ENCODE results near the gene SPATA17. TPM values are rescaled to one million over a fixed set of nuclear protein-coding genes. Genes with fewer than 3 reads are reported as not detected.

SPATA17 gene
- total and polyA plus RNA-seq, 2 of the 8 experiments (the other 6 are each of a cell fraction or from before 2014, with no cell fraction given): 0.17 to 0.48 TPM

DNA sequence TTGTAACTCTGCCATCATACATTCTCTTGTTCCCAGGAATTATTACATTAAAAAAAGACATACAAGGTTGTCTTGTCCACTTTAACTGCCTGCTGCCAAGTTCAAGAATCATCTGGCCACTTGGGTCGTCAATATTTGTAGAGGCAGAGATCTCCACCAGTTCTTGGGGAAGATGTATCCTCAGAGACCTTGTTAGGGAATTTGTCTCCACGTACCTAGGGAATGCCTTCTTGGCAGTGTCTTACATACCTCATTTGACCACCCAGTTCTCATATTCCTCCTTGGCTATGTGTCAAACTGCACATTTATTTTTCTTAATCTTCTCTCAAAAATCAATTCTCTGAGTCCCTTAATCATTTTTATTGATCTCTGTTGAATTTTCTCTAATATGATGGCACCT lies 266.0 kb downstream of the SPATA17 start:
- FAIRE-seq (no peak), DNase-seq (ENCODE audit: low read depth in 1 of 2, low spot score in 2 of 2) (no peak)
- Histone ChIP-seq H2BK12ac (ENCODE audit: low read depth, low read length) (no peak overlapping the region), H3K4me1 (replicated peaks in 1 of 4; ENCODE audit: control insufficient read depth in 3 of 4, insufficient read depth in 4 of 4, low read length in 3 of 4) (peaks cover 0 to 8% (median under 1%) of the 10 kb centered on the region in 4 experiments; a peak in 3 of 7 replicates), H2BK120ac (replicated peaks; ENCODE audit: low read depth, low read length) (no peak overlapping the region), H3K4me3 (ENCODE audit: extremely low read depth in 1 of 4, insufficient read depth in 2 of 4, low read depth in 3 of 4, low read length in 4 of 4) (no peak overlapping the region), H2BK5ac (ENCODE audit: low read depth, low read length) (no peak overlapping the region), H3K4ac (replicated peaks; ENCODE audit: insufficient read length, low read depth, low read length) (no peak overlapping the region), H3K79me1 (ENCODE audit: low read depth, low read length) (no peaks in the 10 kb centered on the region), H2BK20ac (ENCODE audit: low read length) (no peak overlapping the region), H4K5ac (ENCODE audit: insufficient read length, low read depth, low read length) (no peak overlapping the region), H3K36me3 (ENCODE audit: control insufficient read depth in 2 of 4, insufficient read depth in 4 of 4, low read length in 3 of 4) (no peaks in the 10 kb centered on the region), H2BK15ac (ENCODE audit: low read length) (no peak overlapping the region), H3K56ac (replicated peaks; ENCODE audit: insufficient read length, low read depth, low read length) (no peak overlapping the region), H3K4me2 (ENCODE audit: insufficient read depth in 1 of 2, low read depth in 2 of 2, low read length in 2 of 2) (no peak overlapping the region), H3K27ac (ENCODE audit: low read depth, low read length) (no peak overlapping the region), H2AFZ (ENCODE audit: low read length) (no peak overlapping the region), H4K20me1 (replicated peaks in 1 of 2; ENCODE audit: control insufficient read depth in 1 of 2, insufficient read depth in 2 of 2, low read length in 2 of 2) (no peaks in the 10 kb centered on the region), H2AK5ac (ENCODE audit: low read depth, low read length) (no peak overlapping the region), H3K9me3 (ENCODE audit: insufficient read depth in 2 of 2, low read depth in 1 of 2, low read length in 1 of 2) (no peaks in the 10 kb centered on the region), H3K14ac (ENCODE audit: insufficient read length) (no peak overlapping the region), H3K23ac (ENCODE audit: insufficient read length) (no peak overlapping the region), H3K23me2 (ENCODE audit: low read depth, low read length) (no peaks in the 10 kb centered on the region), H4K91ac (replicated peaks; ENCODE audit: insufficient read length, low read length) (no peak overlapping the region), H3K18ac (ENCODE audit: extremely low read depth, low read length) (no peak overlapping the region), H4K8ac (ENCODE audit: extremely low read depth, insufficient read depth, low read length) (no peak overlapping the region), H3K9ac (replicated peaks in 1 of 4; ENCODE audit: extremely low read depth in 1 of 4, low read depth in 3 of 4, low read length in 3 of 4) (no peak overlapping the region), H3K27me3 (replicated peaks in 1 of 4; ENCODE audit: control insufficient read depth in 3 of 4, extremely low read depth in 1 of 4, insufficient read depth in 3 of 4, low read length in 3 of 4) (no peaks in the 10 kb centered on the region), H3K79me2 (ENCODE audit: control insufficient read depth in 1 of 2, insufficient read depth in 2 of 2, low read length in 2 of 2) (no peaks in the 10 kb centered on the region)
- POLR2A ChIA-PET (ENCODE audit: partially characterized antibody): no interaction called here
- TF ChIP-seq KDM4A (IDR thresholded peaks at IDR 0.05; ENCODE audit: low read depth, low read length, severe bottlenecking) (no peak), MAFK (IDR thresholded peaks at IDR 0.05; ENCODE audit: low read depth, low read length) (no peak), KDM5A (IDR thresholded peaks at IDR 0.05; ENCODE audit: low read length) (no peak), JUN (IDR thresholded peaks at IDR 0.05; ENCODE audit: low read depth, low read length) (no peak), YY1 (IDR thresholded peaks at IDR 0.05; ENCODE audit: low read depth, low read length) (no peak), BCL11A (IDR thresholded peaks at IDR 0.05; ENCODE audit: low read depth in 2 of 2, low read length in 2 of 2) (no peak)
- 95% methylated on average over 2 of the region's 2 CpGs; no CpG with 5 or more reads in 1 of the 2 experiments for WGBS, 2 experiments (ENCODE audit: extremely low coverage in 1 of 2, insufficient coverage in 1 of 2, insufficient read length in 1 of 2, insufficient replicate concordance in 2 of 2, low coverage in 1 of 2, low lambda C conversion rate in 2 of 2, missing lambda C conversion rate in 1 of 2)
- CTCF ChIA-PET (ENCODE audit: partially characterized antibody): interaction anchor here (6.0 kb wide), 1 partner anchor 14 kb away, joined by 40 read pairs; no protein-coding TSS in a partner anchor

Data from H1 (cell line).